DOHH2 (cell line): ENCODE measurements around the gene SETD1A.

Source experiments
- CTCF ChIP-seq: fragments of 200-600 bp; sonication (generic); IDR thresholded peaks from one replicate; pipeline ENCODE4 v1.5.1; 2014; ENCODE audit warnings: antibody characterized with exemption, mild to moderate bottlenecking, low read depth, low read length; ENCODE audit not compliant: poor library complexity, severe bottlenecking
- EZH2phosphoT487 ChIP-seq: fragments of 200-600 bp; sonication (generic); IDR thresholded peaks from 2 replicates; pipeline ENCODE4 v1.6.1; 2017; ENCODE audit warnings: borderline replicate concordance, mild to moderate bottlenecking, antibody characterized with exemption, low read length, moderate library complexity, mixed read lengths

GRCh38 chr16:30951750-30952149, 5.8 kb upstream of the SETD1A start:
- TF ChIP-seq CTCF (no peak), EZH2phosphoT487 (no peak)
